Peyer's patch (tissue), 4 donors: ENCODE data around the gene CDKN2A.

ENCODE experiments used
- POLR2A ChIP-seq, 2 donors: fragments of 450-650 bp; IDR thresholded peaks; one replicate each; pipeline ENCODE4 v1.5.1; 2017; ENCODE audit warnings: antibody characterized with exemption in 2 of 2, mild to moderate bottlenecking in 2 of 2, moderate library complexity in 2 of 2
- TF ChIP-seq, protein P1 (sequence below), 6 experiments: fragments of 450-650 bp in 4 of 6; fragments of 200-600 bp in 2 of 6; sonication (generic) in 1 of 6; IDR thresholded peaks; one replicate each; pipeline ENCODE4 v1.5.1; 2017 to 2019; ENCODE audit warnings: antibody characterized with exemption in 6 of 6, mild to moderate bottlenecking in 3 of 6, moderate library complexity in 1 of 6

DNA sequence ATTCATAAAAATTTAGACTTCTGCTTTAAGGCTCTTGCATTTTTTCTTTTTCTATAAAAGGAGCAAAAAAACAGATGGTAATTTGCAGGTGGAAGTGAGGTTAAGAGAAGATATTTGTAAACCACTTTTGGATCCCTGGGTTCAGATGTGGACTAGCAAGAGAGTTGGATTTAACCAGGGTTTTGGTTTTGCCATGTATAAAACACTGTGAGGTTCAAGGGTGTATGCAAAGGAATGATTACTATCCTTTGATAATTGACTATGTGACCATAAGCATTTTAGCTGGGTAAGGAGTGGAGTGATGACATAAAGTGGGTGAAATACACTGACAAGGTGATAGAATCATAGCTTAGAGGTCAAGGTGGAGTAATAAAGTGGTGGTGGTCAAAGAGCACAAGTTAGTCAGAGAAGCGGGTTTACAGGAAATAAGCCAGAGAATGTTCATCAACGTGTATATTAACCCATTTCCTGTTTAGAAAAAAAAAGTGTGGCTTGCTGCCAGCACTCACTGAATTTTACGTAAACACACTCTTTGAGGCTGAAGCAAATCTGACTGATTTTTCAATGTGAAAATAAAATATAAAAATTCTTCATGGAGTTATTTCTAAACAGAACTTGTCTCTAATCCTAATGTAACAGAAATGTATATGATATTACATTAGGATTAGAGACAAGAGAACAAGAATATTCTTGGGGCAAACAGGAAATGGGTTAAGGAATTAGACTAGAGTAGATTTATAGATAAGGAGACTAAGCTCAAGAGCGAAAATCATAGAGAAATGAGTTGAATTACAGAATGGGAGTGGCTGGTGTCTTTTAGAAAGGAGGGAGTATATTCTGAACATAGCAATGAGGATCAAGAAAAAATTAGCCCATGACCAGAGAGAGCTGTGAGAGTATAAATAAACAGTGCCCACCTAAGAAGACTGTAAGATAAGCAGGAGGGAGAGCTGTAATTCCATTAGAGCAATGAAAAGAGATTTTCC, 74.5 kb downstream of the CDKN2A start:
- TF ChIP-seq, protein P1, sequence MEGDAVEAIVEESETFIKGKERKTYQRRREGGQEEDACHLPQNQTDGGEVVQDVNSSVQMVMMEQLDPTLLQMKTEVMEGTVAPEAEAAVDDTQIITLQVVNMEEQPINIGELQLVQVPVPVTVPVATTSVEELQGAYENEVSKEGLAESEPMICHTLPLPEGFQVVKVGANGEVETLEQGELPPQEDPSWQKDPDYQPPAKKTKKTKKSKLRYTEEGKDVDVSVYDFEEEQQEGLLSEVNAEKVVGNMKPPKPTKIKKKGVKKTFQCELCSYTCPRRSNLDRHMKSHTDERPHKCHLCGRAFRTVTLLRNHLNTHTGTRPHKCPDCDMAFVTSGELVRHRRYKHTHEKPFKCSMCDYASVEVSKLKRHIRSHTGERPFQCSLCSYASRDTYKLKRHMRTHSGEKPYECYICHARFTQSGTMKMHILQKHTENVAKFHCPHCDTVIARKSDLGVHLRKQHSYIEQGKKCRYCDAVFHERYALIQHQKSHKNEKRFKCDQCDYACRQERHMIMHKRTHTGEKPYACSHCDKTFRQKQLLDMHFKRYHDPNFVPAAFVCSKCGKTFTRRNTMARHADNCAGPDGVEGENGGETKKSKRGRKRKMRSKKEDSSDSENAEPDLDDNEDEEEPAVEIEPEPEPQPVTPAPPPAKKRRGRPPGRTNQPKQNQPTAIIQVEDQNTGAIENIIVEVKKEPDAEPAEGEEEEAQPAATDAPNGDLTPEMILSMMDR (IDR thresholded peaks at IDR 0.05) = no peak
- TF ChIP-seq POLR2A (IDR thresholded peaks at IDR 0.05) = no peak
